H9 (cell line): ENCODE measurements around the gene NPTX1. TPM values are rescaled to one million over a fixed set of nuclear protein-coding genes. Genes with fewer than 3 reads are reported as not detected.

Experiments
- DNase-seq: peaks from one replicate; pipeline ENCODE4 v3.0.0-alpha.2; 2017
- H2AFZ ChIP-seq: one replicate; pipeline ENCODE4 v1.6.1; 2013; ENCODE audit warnings: mild to moderate bottlenecking, low read length, control low read depth, moderate library complexity
- H2AK5ac ChIP-seq: 2 replicates; pipeline ENCODE4 v1.6.1; 2013; ENCODE audit warnings: low read length, control low read depth, mixed read lengths; ENCODE audit not compliant: insufficient read length
- H2BK120ac ChIP-seq: one replicate; pipeline ENCODE4 v1.6.1; 2013; ENCODE audit warnings: low read depth, mild to moderate bottlenecking, low read length, control low read depth, inconsistent platforms; ENCODE audit not compliant: poor library complexity, severe bottlenecking
- H2BK12ac ChIP-seq: 2 replicates; pipeline ENCODE4 v1.6.1; 2013; ENCODE audit warnings: low read length, control low read depth, mixed read lengths, low read depth; ENCODE audit not compliant: insufficient read length
- H2BK15ac ChIP-seq: 2 replicates; pipeline ENCODE4 v1.6.1; 2013; ENCODE audit warnings: low read depth, low read length, control low read depth
- H2BK20ac ChIP-seq: one replicate; pipeline ENCODE4 v1.6.1; 2013; ENCODE audit warnings: low read depth, mild to moderate bottlenecking, low read length, control low read depth, inconsistent platforms; ENCODE audit not compliant: poor library complexity, severe bottlenecking
- H2BK5ac ChIP-seq: 2 replicates; pipeline ENCODE4 v1.6.1; 2013; ENCODE audit warnings: low read length, control low read depth, mixed read lengths; ENCODE audit not compliant: insufficient read length
- H3K14ac ChIP-seq: 2 replicates; pipeline ENCODE4 v1.6.1; 2013; ENCODE audit warnings: low read length, control low read depth; ENCODE audit not compliant: insufficient read depth
- H3K18ac ChIP-seq: 2 replicates; pipeline ENCODE4 v1.6.1; 2013; ENCODE audit warnings: low read depth, mild to moderate bottlenecking, mixed read lengths, low read length, control low read depth; ENCODE audit not compliant: insufficient read length
- H3K23ac ChIP-seq: 2 replicates; pipeline ENCODE4 v1.6.1; 2013; ENCODE audit warnings: low read length, control low read depth, mixed read lengths, low read depth; ENCODE audit not compliant: insufficient read length
- H3K23me2 ChIP-seq: 2 replicates; pipeline ENCODE4 v1.6.1; 2013; ENCODE audit warnings: low read depth, mild to moderate bottlenecking, mixed read lengths, low read length, control low read depth; ENCODE audit not compliant: insufficient read length, poor library complexity, severe bottlenecking
- H3K27ac ChIP-seq: 2 replicates; pipeline ENCODE4 v1.5.1; 2013; ENCODE audit warnings: low read length, control low read depth, mixed read lengths, low read depth; ENCODE audit not compliant: insufficient read length
- H3K27me3 ChIP-seq: 2 replicates; pipeline ENCODE4 v1.6.1; 2013; ENCODE audit warnings: low read length, control low read depth, inconsistent platforms; ENCODE audit not compliant: insufficient read depth
- H3K4ac ChIP-seq: 2 replicates; pipeline ENCODE4 v1.6.1; 2013; ENCODE audit warnings: low read depth, mild to moderate bottlenecking, control low read depth, inconsistent platforms, low read length, moderate library complexity
- H3K4me1 ChIP-seq: 2 replicates; pipeline ENCODE4 v1.6.1; 2013; ENCODE audit warnings: low read length, control low read depth, inconsistent platforms; ENCODE audit not compliant: insufficient read depth
- H3K4me2 ChIP-seq: 2 replicates; pipeline ENCODE4 v1.6.1; 2013; ENCODE audit warnings: low read length, control low read depth, mixed read lengths; ENCODE audit not compliant: insufficient read length, insufficient read depth
- H3K56ac ChIP-seq: 2 replicates; pipeline ENCODE4 v1.6.1; 2013; ENCODE audit warnings: low read depth, mild to moderate bottlenecking, mixed read lengths, low read length, control low read depth; ENCODE audit not compliant: insufficient read length
- H3K79me1 ChIP-seq: 2 replicates; pipeline ENCODE4 v1.6.1; 2013; ENCODE audit warnings: low read depth, mild to moderate bottlenecking, moderate library complexity, low read length, control low read depth, inconsistent platforms; ENCODE audit not compliant: insufficient read depth, poor library complexity, severe bottlenecking
- H3K79me2 ChIP-seq: 2 replicates; pipeline ENCODE4 v1.6.1; 2013; ENCODE audit warnings: low read length, control low read depth, inconsistent platforms; ENCODE audit not compliant: insufficient read depth
- H3K9ac ChIP-seq: 2 replicates; pipeline ENCODE4 v1.6.1; 2013; ENCODE audit warnings: low read length, control low read depth, mixed read lengths; ENCODE audit not compliant: insufficient read length; ENCODE audit errors: extremely low read depth
- H3K9me3 ChIP-seq: one replicate; pipeline ENCODE4 v1.6.1; 2013; ENCODE audit warnings: low read depth, low read length, inconsistent platforms; ENCODE audit not compliant: control insufficient read depth
- H3T11ph ChIP-seq: one replicate; pipeline ENCODE4 v1.6.1; 2013; ENCODE audit warnings: mild to moderate bottlenecking, low read length, control low read depth, inconsistent platforms
- H4K20me1 ChIP-seq: one replicate; pipeline ENCODE4 v1.6.1; 2013; ENCODE audit not compliant: control insufficient read depth, insufficient read length, insufficient read depth
- H4K5ac ChIP-seq: 2 replicates; pipeline ENCODE4 v1.6.1; 2013; ENCODE audit warnings: low read depth, mild to moderate bottlenecking, mixed read lengths, low read length, control low read depth; ENCODE audit not compliant: insufficient read length
- H4K8ac ChIP-seq: replicated peaks from 2 replicates; pipeline ENCODE4 v1.6.1; 2013; ENCODE audit warnings: low read length, control low read depth, mixed read lengths, low read depth; ENCODE audit not compliant: insufficient read length
- H4K91ac ChIP-seq: 2 replicates; pipeline ENCODE4 v1.6.1; 2013; ENCODE audit warnings: low read depth, mild to moderate bottlenecking, moderate library complexity, mixed read lengths, low read length, control low read depth; ENCODE audit not compliant: insufficient read length
- H3K27ac Mint-ChIP-seq, 3 experiments: 2 replicates in 2 of 3; 3 replicates in 1 of 3; pipeline ENCODE4 v1.8.0; 2020 to 2021; ENCODE audit warnings: mixed read lengths in 3 of 3, mild to moderate bottlenecking in 1 of 3, moderate library complexity in 1 of 3
- H3K27me3 Mint-ChIP-seq: 2 replicates; pipeline ENCODE4 v1.8.0; 2021; ENCODE audit warnings: low read depth, mild to moderate bottlenecking, moderate library complexity, mixed read lengths
- H3K36me3 Mint-ChIP-seq, 3 experiments: 2 replicates in 2 of 3; 3 replicates in 1 of 3; pipeline ENCODE4 v1.8.0; 2020 to 2021; ENCODE audit warnings: low read depth in 3 of 3, mixed read lengths in 3 of 3; ENCODE audit not compliant: insufficient read depth in 1 of 3
- H3K4me1 Mint-ChIP-seq, 2 experiments: 2 replicates each; pipeline ENCODE4 v1.8.0; 2020; ENCODE audit warnings: mixed read lengths in 2 of 2
- H3K4me3 Mint-ChIP-seq, 2 experiments: 2 replicates in 1 of 2; 3 replicates in 1 of 2; pipeline ENCODE4 v1.8.0; 2020 to 2021; ENCODE audit warnings: mild to moderate bottlenecking in 2 of 2, mixed read lengths in 2 of 2, moderate library complexity in 1 of 2
- H3K9me3 Mint-ChIP-seq, 2 experiments: 2 replicates in 1 of 2; 3 replicates in 1 of 2; pipeline ENCODE4 v1.8.0; 2020; ENCODE audit warnings: mild to moderate bottlenecking in 2 of 2, mixed read lengths in 2 of 2, moderate library complexity in 1 of 2
- WGBS: extraction: QIAGEN DNeasy Blood & Tissue Kit; methylation state at CpG from one replicate; pipeline ENCODE4 v1.1.7; 2013; ENCODE audit warnings: missing lambda C conversion rate, low lambda C conversion rate, mixed read lengths; ENCODE audit not compliant: insufficient read length; ENCODE audit errors: extremely low coverage; 5-methylcytosine and 5-hydroxymethylcytosine counted together
- total RNA-seq: library from RNA; stranded (reverse); gene quantifications from 2 replicates; pipeline ENCODE4 v1.2.1, GENCODE V29; 2021
- TF ChIP-seq, protein P1 (sequence below): fragments of 200-600 bp; sonication (generic); conservative IDR thresholded peaks from 3 replicates; pipeline ENCODE4 v1.8.0; 2021; ENCODE audit warnings: antibody characterized with exemption, mild to moderate bottlenecking

NPTX1 gene
- total RNA-seq, 1 experiment from 2014 or later, result 20.5 TPM

DNA sequence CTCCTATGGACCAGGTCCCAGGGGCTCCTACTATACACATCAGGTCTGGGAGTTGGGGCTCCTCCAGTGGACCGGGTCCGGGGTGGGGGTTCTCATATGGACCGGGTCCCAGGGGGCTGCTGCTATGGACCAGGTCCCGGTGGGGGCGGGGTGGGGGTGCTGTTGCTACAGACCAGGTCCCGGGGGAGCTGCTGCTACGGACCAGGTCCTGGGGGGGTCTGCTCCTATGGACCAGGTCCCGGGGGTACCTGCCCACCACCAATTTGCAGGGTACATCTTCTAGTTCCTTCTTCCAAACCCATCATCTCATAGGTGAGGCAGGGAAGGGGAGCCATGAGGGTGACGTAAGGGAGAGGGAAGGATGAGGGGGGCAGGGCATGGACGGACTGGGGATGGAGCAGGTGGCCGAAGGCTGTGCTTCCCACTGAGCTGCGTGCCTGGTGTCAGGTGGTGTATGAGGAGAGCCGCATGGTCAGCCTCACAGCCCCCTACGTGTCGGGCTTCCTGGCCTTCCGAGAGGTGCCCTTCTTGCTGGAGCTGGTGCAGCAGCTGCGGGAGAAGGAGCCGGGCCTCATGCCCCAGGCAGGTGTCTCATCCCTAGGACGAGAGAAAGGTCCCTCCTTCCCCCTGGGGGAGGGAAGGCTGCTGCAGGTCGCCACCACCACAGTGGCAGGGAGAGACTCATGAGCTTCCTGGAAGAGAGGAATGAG is 54.9 kb downstream of the NPTX1 start:
- no peak overlapping the region for H2AK5ac ChIP-seq
- no peak overlapping the region for H3K23ac ChIP-seq
- H3K9me3 ChIP-seq, result no peaks in the 10 kb centered on the region
- H3K27ac ChIP-seq, result no peak overlapping the region
- no peaks in the 10 kb centered on the region for H3K4me1 ChIP-seq
- Mint-ChIP-seq H3K36me3 (peaks cover 2 to 12% (median 12%) of the 10 kb centered on the region in 3 experiments; a peak in 3 of 7 replicates), H3K27ac (no peak overlapping the region), H3K9me3 (no peaks in the 10 kb centered on the region), H3K27me3 (peaks cover 2% of the 10 kb centered on the region), H3K4me3 (no peak overlapping the region), H3K4me1 (peaks cover 0 to 4% of the 10 kb centered on the region in 2 experiments; a peak in 2 of 4 replicates)
- no peak overlapping the region for H4K5ac ChIP-seq
- H3K14ac ChIP-seq, result no peak overlapping the region; the same call in 1 of the 2 replicates
- H3K23me2 ChIP-seq, result no peaks in the 10 kb centered on the region
- no peak overlapping the region for H3K9ac ChIP-seq
- H3K79me2 ChIP-seq, result no peaks in the 10 kb centered on the region
- H3T11ph ChIP-seq, result no peak overlapping the region
- H4K91ac ChIP-seq, result no peak overlapping the region
- no peak overlapping the region for H2BK120ac ChIP-seq
- H3K56ac ChIP-seq, result no peak overlapping the region
- no peaks in the 10 kb centered on the region for H3K27me3 ChIP-seq
- no peaks in the 10 kb centered on the region for H3K79me1 ChIP-seq
- no peak overlapping the region for H3K4ac ChIP-seq
- H4K8ac ChIP-seq, result no peak overlapping the region
- no peak overlapping the region for H2BK12ac ChIP-seq
- no peaks in the 10 kb centered on the region for H4K20me1 ChIP-seq
- TF ChIP-seq, protein P1, sequence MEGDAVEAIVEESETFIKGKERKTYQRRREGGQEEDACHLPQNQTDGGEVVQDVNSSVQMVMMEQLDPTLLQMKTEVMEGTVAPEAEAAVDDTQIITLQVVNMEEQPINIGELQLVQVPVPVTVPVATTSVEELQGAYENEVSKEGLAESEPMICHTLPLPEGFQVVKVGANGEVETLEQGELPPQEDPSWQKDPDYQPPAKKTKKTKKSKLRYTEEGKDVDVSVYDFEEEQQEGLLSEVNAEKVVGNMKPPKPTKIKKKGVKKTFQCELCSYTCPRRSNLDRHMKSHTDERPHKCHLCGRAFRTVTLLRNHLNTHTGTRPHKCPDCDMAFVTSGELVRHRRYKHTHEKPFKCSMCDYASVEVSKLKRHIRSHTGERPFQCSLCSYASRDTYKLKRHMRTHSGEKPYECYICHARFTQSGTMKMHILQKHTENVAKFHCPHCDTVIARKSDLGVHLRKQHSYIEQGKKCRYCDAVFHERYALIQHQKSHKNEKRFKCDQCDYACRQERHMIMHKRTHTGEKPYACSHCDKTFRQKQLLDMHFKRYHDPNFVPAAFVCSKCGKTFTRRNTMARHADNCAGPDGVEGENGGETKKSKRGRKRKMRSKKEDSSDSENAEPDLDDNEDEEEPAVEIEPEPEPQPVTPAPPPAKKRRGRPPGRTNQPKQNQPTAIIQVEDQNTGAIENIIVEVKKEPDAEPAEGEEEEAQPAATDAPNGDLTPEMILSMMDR, result no peak
- H2AFZ ChIP-seq, result no peak overlapping the region
- no peak overlapping the region for H3K4me2 ChIP-seq
- no CpG with 5 or more reads among the region's 20 CpGs for WGBS
- no peak for DNase-seq
- no peak overlapping the region for H2BK5ac ChIP-seq
- no peak overlapping the region for H3K18ac ChIP-seq
- H2BK15ac ChIP-seq, result no peak overlapping the region
- H2BK20ac ChIP-seq, result no peak overlapping the region
